ENCODE data around the gene CCDC78.

DNA sequence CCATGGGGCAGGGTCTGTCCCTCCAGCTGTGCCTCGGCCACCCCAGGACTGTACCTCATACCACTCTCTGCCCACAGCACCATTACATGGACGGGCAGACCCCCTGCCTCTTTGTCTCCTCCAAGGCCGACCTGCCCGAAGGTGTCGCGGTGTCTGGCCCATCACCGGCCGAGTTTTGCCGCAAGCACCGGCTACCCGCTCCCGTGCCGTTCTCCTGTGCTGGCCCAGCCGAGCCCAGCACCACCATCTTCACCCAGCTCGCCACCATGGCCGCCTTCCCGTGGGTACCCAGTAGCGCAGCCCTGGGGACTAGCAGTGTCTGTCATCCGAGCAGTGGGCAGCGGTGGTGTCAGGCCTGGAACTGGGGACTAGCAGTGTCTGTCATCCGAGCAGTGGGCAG is 53.4 kb downstream of the CCDC78 start:
- TF ChIP-seq POLR2AphosphoS5 (IDR thresholded peaks at IDR 0.05) = no peak
- TF ChIP-seq, protein P1, sequence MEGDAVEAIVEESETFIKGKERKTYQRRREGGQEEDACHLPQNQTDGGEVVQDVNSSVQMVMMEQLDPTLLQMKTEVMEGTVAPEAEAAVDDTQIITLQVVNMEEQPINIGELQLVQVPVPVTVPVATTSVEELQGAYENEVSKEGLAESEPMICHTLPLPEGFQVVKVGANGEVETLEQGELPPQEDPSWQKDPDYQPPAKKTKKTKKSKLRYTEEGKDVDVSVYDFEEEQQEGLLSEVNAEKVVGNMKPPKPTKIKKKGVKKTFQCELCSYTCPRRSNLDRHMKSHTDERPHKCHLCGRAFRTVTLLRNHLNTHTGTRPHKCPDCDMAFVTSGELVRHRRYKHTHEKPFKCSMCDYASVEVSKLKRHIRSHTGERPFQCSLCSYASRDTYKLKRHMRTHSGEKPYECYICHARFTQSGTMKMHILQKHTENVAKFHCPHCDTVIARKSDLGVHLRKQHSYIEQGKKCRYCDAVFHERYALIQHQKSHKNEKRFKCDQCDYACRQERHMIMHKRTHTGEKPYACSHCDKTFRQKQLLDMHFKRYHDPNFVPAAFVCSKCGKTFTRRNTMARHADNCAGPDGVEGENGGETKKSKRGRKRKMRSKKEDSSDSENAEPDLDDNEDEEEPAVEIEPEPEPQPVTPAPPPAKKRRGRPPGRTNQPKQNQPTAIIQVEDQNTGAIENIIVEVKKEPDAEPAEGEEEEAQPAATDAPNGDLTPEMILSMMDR (IDR thresholded peaks at IDR 0.05) = no peak
- TF ChIP-seq EP300 (IDR thresholded peaks at IDR 0.05) = no peak
- TF ChIP-seq POLR2A (IDR thresholded peaks at IDR 0.05) = no peak
